GM20431 (cell line): ENCODE results near the gene PCDHA1.

ENCODE experiments used
- in situ Hi-C: fragments of 300-500 bp; cut with MseI, MboI; formaldehyde crosslinking; loops from one replicate; pipeline ENCODE4 v1.15.0; 2020; ENCODE audit warnings: low sequenced_read_pairs; ENCODE audit not compliant: unreplicated experiment

The PCDHA1 gene

DNA sequence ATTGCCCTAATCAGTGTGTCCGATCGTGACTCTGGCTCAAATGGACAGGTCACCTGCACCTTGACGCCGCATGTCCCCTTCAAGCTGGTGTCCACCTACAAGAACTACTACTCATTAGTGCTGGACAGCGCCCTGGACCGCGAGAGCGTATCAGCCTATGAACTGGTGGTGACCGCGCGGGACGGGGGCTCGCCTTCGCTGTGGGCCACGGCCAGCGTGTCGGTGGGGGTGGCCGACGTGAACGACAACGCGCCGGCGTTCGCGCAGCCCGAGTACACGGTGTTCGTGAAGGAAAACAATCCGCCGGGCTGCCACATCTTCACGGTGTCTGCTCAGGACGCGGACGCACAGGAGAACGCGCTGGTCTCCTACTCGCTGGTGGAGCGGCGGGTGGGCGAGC is 97.4 kb downstream of the PCDHA1 start:
- in situ Hi-C loops, result no loop called here

GRCh38 chr5:140883927-140884697 is 98.2 kb downstream of the PCDHA1 start:
- in situ Hi-C loops, result no loop called here

- in situ Hi-C loops, result no loop called here
Measured at GRCh38 chr5:140916325-140916724, 130.4 kb downstream of the PCDHA1 start.

DNA sequence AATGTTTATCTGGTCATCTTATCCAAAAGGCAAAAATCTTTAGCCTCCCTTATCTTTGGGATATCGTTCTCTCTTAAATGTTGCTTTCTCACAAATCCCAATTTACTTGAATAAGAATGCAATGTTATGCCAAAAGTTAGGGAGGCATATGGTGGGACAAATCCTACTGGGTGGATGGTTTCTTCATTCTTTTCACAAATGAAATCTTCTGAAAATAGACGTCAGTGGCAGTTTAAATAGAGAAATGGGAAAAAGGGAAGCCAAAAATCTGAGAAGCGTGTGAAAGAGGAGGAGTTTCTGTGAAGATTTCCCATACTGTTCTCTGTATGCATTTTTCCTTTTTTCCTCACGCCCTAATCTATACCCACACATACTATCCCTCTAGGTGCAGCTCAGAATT is 137.7 kb downstream of the PCDHA1 start:
- in situ Hi-C loops, result no loop called here

- in situ Hi-C loops, result no loop called here
Measured at GRCh38 chr5:140925806-140926442, 140.0 kb downstream of the PCDHA1 start, which contains the start of gene PCDHAC1. Gene PCDHAC1, plus strand, starts transcription at chr5:140926299. Its CDS starts 594 bp downstream, at chr5:140926893.

DNA sequence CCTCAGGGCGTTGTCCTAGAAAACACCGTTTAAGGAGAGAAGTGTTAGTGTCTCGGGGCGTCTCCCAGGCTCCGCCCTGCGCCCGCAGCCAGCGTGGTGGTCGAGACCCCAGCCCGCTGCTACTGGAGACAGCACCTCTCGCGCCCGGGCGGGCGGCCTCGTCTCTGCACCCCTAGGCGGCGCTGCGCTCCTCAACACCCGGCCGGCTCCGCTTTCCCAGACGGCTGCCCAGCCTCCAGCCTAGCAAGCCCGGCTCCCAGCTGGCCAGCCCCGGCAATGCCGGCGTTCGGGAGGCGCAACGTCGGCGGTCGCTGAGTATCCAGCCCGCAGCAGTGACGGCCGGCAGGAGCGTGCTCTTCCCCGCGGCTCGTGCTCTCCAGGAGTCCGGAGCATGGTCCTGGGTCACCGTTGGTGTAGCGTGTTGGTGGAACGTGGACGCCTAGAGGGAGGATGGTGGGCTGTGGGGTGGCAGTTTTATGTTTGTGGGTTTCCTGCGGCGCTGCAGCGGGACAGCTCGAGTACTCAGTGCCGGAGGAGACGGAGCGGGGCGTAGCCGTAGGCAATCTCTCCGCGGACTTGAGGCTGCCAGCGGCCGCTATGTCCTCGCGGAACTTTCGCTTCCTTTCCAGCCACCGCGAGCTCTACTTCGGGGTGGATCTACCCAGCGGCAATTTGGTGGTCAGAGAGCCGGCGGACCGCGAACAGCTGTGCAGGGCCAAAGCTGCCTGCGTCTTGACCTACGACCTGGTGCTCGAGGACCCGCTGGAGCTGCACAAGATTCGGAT is 140.7 kb downstream of the PCDHA1 start:
- in situ Hi-C loops, result no loop called here

- in situ Hi-C loops, result no loop called here
Measured at GRCh38 chr5:140927228-140927573, 141.3 kb downstream of the PCDHA1 start.

DNA sequence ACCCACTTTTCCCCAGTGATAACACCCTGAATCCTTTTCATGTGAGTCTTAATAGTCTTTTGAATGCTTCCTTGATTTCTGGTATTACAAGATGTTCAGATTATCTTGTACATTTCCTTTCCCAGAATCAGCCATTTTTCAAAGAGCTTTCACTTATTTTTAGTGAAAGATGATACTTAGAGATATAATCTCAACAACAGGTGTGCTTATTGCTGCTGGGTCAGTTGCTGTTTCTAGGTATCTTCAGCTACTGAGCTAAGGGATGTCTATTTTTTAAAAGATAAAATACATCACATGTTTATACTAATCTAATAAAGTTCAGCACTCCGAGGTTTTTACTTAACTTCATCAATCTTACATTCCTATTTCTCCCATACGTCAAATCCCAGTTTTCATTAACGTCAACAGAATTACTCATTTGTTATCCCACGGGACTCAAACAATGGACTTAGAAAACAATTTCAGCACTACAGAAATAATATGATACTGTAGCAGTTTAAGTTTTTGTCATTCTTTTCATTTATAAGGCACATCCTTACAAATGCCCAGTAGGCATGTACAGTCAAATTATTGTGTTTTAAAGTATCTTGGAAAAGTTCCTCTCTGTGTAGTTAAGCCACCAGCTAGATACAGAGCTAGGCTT is 149.1 kb downstream of the PCDHA1 start:
- in situ Hi-C loops, result no loop called here

GRCh38 chr5:140946578-140946977 is 160.6 kb downstream of the PCDHA1 start:
- in situ Hi-C loops, result no loop called here

GRCh38 chr5:140951636-140952035 is 165.7 kb downstream of the PCDHA1 start:
- in situ Hi-C loops, result no loop called here

DNA sequence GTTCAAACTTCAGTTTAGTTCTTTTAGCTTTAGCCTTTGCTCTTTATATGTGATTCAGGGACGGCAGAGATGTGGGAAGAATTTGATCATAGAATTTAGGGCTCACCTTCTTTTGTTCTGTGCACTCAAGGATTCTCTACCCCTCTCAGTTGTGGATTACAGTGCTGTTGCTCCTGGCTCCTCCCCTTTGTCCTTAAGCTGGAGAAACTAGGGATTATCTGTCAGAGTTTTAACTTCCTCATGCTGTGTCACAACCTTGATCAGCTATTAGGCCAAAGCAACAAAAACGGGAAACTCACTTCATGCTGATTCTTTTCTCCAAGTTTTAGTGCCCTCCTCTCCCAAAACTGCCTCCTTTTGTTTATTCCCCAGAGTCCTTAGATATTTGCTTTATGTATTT is 167.3 kb downstream of the PCDHA1 start:
- in situ Hi-C loops, result no loop called here

GRCh38 chr5:140962190-140962589 is 176.2 kb downstream of the PCDHA1 start:
- in situ Hi-C loops, result no loop called here

DNA sequence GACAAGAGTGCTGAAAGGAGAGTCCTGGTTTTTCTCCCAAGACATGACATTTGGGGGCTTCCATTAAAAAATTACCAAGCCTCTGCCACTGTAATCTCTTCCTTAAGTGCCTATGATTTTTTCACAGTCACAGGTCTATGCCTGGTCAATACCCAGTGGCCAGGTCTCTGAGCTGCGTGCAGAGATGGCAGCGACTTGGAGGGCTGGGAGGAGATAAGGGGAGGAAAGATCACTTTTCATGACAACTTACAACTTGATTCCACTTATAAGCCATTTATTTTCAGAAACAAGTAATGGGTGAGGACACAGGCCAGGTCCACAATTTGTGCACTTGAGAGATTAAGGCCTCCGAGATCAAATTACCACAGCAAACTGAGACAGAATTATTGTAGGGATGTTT is 178.4 kb downstream of the PCDHA1 start:
- in situ Hi-C loops, result no loop called here

- in situ Hi-C loops, result no loop called here
Measured at GRCh38 chr5:140965905-140966292, 180.0 kb downstream of the PCDHA1 start.

DNA sequence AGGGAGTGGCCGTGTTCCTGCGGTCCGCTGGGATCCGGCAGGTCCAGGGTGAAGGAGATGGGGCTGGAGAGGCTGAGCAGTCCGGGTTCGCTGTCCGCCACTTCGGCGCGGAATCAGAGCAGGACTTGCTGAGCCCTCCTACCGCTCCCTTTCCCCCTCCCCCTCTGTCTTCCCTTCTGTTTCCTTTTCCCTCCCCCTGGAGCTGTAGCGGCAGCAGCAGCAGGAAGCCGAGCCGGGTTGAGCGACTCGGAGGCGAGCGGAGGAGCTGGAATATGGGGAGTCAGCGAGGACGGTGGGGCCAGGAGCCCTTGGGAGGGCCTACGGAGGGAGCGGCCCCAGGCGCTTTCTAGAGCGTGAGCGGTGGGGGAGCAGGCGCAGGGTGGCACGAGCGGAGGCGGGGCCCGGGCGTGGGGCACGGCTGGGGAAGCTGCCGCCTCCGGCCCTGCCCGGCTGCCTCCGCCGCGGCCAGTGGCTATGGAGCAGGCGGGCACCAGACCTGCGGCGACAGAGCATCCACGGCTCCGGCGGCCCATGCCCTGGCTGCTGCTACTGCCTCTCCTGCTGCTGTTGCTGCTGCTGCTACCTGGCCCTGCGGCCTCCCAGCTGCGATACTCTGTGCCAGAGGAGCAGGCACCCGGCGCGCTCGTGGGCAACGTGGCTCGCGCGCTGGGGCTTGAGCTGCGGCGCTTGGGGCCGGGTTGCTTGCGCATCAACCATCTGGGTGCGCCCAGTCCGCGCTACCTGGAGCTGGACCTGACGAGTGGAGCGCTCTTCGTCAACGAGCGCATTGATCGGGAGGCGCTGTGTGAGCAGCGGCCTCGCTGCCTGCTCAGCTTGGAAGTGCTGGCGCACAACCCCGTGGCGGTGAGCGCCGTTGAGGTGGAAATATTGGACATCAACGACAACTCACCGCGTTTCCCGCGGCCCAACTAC is 180.6 kb downstream of the PCDHA1 start, which contains the start of gene PCDHAC2:
TSS of gene PCDHAC2 (plus strand) at position 184 of the 933 bp plus-strand sequence. CDS start at position 475, 291 bp downstream.
- in situ Hi-C loops, result no loop called here

GRCh38 chr5:140967226-140967893 is 181.4 kb downstream of the PCDHA1 start:
- in situ Hi-C loops, result no loop called here

DNA sequence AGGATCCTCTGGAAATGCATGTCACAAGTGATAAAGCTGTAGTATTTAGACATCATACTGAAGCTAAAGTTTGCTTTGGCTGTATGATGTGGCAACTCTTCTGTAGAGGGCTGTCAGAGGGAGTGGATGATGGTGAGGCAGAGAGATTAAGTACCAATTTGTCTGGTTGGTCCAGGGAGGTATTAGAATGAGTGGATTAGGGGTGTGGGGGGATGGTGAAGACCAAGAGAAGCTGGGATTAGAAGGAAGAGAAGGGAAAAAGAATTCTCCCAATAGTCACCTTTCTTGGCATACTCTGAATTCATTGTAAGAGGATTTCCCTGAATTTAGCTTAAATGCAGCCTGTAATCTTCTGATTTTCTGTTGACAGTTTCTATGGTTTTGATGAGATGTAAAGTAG is 183.9 kb downstream of the PCDHA1 start:
- in situ Hi-C loops, result no loop called here

DNA sequence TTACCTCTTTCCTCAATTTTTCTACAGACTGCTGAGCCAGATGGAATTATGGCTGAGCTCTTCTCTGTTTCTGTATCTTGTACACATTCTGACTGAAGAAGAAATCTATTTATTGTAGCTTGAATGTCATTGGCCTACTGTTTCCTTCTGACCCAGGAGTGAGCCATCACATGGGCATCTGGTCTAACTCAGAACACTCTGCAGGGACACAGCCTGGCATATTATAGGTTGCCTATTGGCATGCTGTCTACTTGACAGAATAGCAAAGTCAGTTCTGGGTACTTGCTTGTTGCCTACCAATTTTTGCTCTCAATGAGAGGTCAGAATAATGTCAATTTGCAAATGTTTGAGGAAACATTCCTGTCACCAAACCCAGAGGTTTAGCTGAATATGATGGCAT is 187.6 kb downstream of the PCDHA1 start:
- in situ Hi-C loops, result no loop called here

DNA sequence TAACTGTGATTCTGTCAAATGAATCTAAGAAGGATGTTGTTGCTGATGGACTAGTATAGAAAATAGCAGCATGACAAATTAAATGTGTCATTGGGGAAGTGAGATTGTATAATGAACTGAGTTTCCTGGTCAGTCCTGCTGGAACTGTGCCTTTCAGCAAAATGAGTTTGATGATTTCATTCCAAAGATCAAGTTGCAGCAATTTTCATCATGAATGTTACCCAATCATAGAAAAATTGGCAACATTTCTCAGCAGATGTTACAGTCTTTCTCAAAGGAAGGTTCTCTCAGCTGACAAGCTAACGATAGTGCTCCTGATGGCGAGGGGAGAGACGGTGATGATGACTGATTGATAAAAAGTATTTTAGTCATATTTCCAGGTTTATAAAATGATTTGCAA is 191.1 kb downstream of the PCDHA1 start:
- in situ Hi-C loops, result no loop called here
